ENCODE measurements around the gene BLOC1S3. TPM values are rescaled to one million over a fixed set of nuclear protein-coding genes. Genes with fewer than 3 reads are reported as not detected.

Gene BLOC1S3
- polyA plus RNA-seq, 1 donor (not counting 4 experiments of a cell fraction or from before 2014, with no cell fraction given), result 5.1 TPM

DNA sequence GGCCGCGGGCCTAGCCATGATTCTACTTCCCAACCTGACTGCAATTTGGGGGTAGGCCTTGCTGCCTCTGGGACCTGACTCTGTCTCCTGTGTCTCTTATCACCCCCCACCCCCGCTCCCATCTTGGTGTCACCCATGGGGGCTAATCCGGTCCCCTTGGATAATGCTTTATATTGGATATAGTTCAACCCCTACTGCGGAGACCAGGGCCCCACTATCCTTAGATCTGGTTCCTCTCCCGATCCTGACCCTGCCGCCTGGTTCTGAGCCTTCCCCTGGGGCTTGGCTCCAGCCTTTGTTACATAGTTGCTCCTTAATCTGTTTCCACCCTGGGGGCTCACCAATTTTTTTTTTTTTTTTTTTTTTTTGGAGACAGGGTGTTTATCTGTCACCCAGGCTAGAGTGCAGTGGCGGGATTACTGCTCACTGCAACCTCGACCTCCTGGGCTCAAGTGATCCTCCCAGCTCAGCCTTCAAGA, 1.3 kb downstream of the BLOC1S3 start:
- peaks cover 20% of the 10 kb centered on the region for H3K4me1 ChIP-seq (ENCODE audit: control insufficient read depth, extremely low read depth, insufficient read depth, low read length)
- DNase-seq (ENCODE audit: low read depth, low spot score) (no peak), FAIRE-seq (no peak)
- peak overlapping the region; percentile 95 for H3K9ac ChIP-seq (ENCODE audit: control insufficient read depth, extremely low read depth, insufficient read depth, low read length)
- dilution Hi-C loops (cut with MboI; ENCODE audit: extremely low pct_ligation_motif_present, low sequenced_read_pairs), result no loop called here
- no peak overlapping the region for H2AFZ ChIP-seq (ENCODE audit: control insufficient read depth, low read length)
- H3K4me2 ChIP-seq (ENCODE audit: control insufficient read depth, extremely low read depth, insufficient read depth, low read depth, low read length), result peak overlapping the region; percentile 74
- H3K9me1 ChIP-seq (ENCODE audit: control insufficient read depth, extremely low read depth, insufficient read depth, low read length), result no peaks in the 10 kb centered on the region
- H3K27ac ChIP-seq (ENCODE audit: control insufficient read depth, insufficient read depth, low read length), result peak overlapping the region; percentile 99
- H3K9me3 ChIP-seq (ENCODE audit: control insufficient read depth, low read depth, low read length), result no peaks in the 10 kb centered on the region
- TF ChIP-seq, protein P1, sequence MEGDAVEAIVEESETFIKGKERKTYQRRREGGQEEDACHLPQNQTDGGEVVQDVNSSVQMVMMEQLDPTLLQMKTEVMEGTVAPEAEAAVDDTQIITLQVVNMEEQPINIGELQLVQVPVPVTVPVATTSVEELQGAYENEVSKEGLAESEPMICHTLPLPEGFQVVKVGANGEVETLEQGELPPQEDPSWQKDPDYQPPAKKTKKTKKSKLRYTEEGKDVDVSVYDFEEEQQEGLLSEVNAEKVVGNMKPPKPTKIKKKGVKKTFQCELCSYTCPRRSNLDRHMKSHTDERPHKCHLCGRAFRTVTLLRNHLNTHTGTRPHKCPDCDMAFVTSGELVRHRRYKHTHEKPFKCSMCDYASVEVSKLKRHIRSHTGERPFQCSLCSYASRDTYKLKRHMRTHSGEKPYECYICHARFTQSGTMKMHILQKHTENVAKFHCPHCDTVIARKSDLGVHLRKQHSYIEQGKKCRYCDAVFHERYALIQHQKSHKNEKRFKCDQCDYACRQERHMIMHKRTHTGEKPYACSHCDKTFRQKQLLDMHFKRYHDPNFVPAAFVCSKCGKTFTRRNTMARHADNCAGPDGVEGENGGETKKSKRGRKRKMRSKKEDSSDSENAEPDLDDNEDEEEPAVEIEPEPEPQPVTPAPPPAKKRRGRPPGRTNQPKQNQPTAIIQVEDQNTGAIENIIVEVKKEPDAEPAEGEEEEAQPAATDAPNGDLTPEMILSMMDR (optimal IDR thresholded peaks at IDR 0.05 in 1 of 3, IDR thresholded peaks at IDR 0.05 in 1 of 3, conservative IDR thresholded peaks at IDR 0.05 in 1 of 3; ENCODE audit: extremely low read depth in 1 of 3, insufficient read depth in 2 of 3, low read length in 3 of 3), result no peak
- no peak for TF ChIP-seq EZH2 (IDR thresholded peaks at IDR 0.05; ENCODE audit: low read length)
- H3K36me3 ChIP-seq (ENCODE audit: control insufficient read depth in 2 of 2, extremely low read depth in 1 of 2, insufficient read depth in 2 of 2, low read length in 2 of 2), result peaks cover 0 to 4% of the 10 kb centered on the region in 2 experiments
- no peaks in the 10 kb centered on the region for H3K27me3 ChIP-seq (ENCODE audit: control insufficient read depth, extremely low read depth, insufficient read depth, low read length)
- peak overlapping the region; percentile 83 to 99 (median 94) for H3K4me3 ChIP-seq (ENCODE audit: control insufficient read depth in 2 of 3, extremely low read depth in 1 of 3, insufficient read depth in 2 of 3, low read depth in 1 of 3, low read length in 3 of 3)
- no peaks in the 10 kb centered on the region for H4K20me1 ChIP-seq (ENCODE audit: control insufficient read depth, extremely low read depth, insufficient read depth, low read length)
- H3K79me2 ChIP-seq (ENCODE audit: control insufficient read depth, insufficient read depth, low read length), result peaks cover 20% of the 10 kb centered on the region

DNA sequence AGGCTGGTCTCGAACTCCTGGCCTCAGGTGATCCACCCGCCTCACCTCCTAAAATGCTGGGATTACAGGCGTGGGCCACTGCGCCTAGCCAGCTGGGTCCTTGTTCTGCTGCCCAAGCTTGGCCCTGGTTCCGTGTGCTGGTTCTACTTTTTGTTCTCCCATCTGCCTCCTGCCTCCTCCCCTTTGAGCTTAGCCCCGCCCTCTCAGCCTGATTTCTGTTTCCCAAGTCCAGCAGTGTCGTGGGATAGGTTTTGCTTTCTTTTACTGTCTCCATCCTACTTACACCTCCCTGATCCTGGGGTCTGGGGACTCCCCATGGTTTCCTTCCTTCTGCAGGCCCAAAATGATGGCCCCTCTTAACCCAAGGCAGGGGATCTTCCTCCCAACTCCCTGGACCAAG, 2.4 kb downstream of the BLOC1S3 start:
- Histone ChIP-seq H3K79me2 (ENCODE audit: control insufficient read depth, insufficient read depth, low read length) (peaks cover 20% of the 10 kb centered on the region), H3K27ac (ENCODE audit: control insufficient read depth, insufficient read depth, low read length) (no peak overlapping the region), H3K4me3 (ENCODE audit: control insufficient read depth in 2 of 3, extremely low read depth in 1 of 3, insufficient read depth in 2 of 3, low read depth in 1 of 3, low read length in 3 of 3) (no peak overlapping the region), H3K4me1 (ENCODE audit: control insufficient read depth, extremely low read depth, insufficient read depth, low read length) (peaks cover 13% of the 10 kb centered on the region), H3K9me1 (ENCODE audit: control insufficient read depth, extremely low read depth, insufficient read depth, low read length) (no peaks in the 10 kb centered on the region), H4K20me1 (ENCODE audit: control insufficient read depth, extremely low read depth, insufficient read depth, low read length) (no peaks in the 10 kb centered on the region), H3K4me2 (ENCODE audit: control insufficient read depth, extremely low read depth, insufficient read depth, low read depth, low read length) (peak overlapping the region; percentile 27), H2AFZ (ENCODE audit: control insufficient read depth, low read length) (no peak overlapping the region), H3K9me3 (ENCODE audit: control insufficient read depth, low read depth, low read length) (no peaks in the 10 kb centered on the region), H3K9ac (ENCODE audit: control insufficient read depth, extremely low read depth, insufficient read depth, low read length) (no peak overlapping the region), H3K36me3 (ENCODE audit: control insufficient read depth in 2 of 2, extremely low read depth in 1 of 2, insufficient read depth in 2 of 2, low read length in 2 of 2) (peaks cover 0 to 4% of the 10 kb centered on the region in 2 experiments), H3K27me3 (ENCODE audit: control insufficient read depth, extremely low read depth, insufficient read depth, low read length) (no peaks in the 10 kb centered on the region)
- TF ChIP-seq EZH2 (IDR thresholded peaks at IDR 0.05; ENCODE audit: low read length), result no peak
- TF ChIP-seq, protein P1 (optimal IDR thresholded peaks at IDR 0.05 in 1 of 3, IDR thresholded peaks at IDR 0.05 in 1 of 3, conservative IDR thresholded peaks at IDR 0.05 in 1 of 3; ENCODE audit: extremely low read depth in 1 of 3, insufficient read depth in 2 of 3, low read length in 3 of 3), result no peak
- dilution Hi-C loops (cut with MboI; ENCODE audit: extremely low pct_ligation_motif_present, low sequenced_read_pairs), result no loop called here
- FAIRE-seq, result no peak
- no peak for DNase-seq (ENCODE audit: low read depth, low spot score)

Data from keratinocyte (primary cell).